Right lobe of liver (tissue), 6 donors: ENCODE results near the gene GPC6. TPM values are rescaled to one million over a fixed set of nuclear protein-coding genes. Genes with fewer than 3 reads are reported as not detected.

ENCODE experiments used
- ATAC-seq, 4 donors: fragments of 200-7000 bp; cut with Tn5 transposase; one replicate each; pipeline ENCODE4 v1.9.1; 2020; ENCODE audit warnings: mild to moderate bottlenecking in 4 of 4, moderate library complexity in 4 of 4
- DNase-seq, 3 donors: peaks; one replicate each; pipeline ENCODE4 v3.0.0-alpha.2; 2020
- H3K27ac ChIP-seq, 3 donors: fragments of 200-600 bp; one replicate each; pipeline ENCODE4 v1.8.0; 2022
- H3K27me3 ChIP-seq, 2 donors: fragments of 200-600 bp; one replicate each; pipeline ENCODE4 v1.8.0; 2022
- H3K36me3 ChIP-seq, 4 donors: fragments of 200-600 bp; sonication (generic) in 1 of 4; one replicate each; pipeline versions ENCODE4 v1.5.1 to v1.8.0; 2017 to 2022; ENCODE audit warnings: control low read depth in 1 of 4
- H3K4me1 ChIP-seq, 4 donors: fragments of 200-600 bp; sonication (generic) in 1 of 4; one replicate each; pipeline versions ENCODE4 v1.5.1 to v1.8.0; 2017 to 2022; ENCODE audit warnings: control low read depth in 1 of 4
- H3K4me3 ChIP-seq, 3 donors: fragments of 200-600 bp; one replicate each; pipeline ENCODE4 v1.8.0; 2022
- H3K9me3 ChIP-seq, 4 donors: fragments of 200-600 bp; sonication (generic) in 1 of 4; one replicate each; pipeline versions ENCODE4 v1.5.1 to v1.8.0; 2017 to 2022; ENCODE audit warnings: control low read depth in 1 of 4
- CTCF ChIP-seq, 4 donors: fragments of 200-600 bp in 3 of 4; fragments of 450-650 bp in 1 of 4; IDR thresholded peaks; one replicate each; pipeline versions ENCODE4 v1.5.1 to v1.8.0; 2016 to 2022; ENCODE audit warnings: antibody characterized with exemption in 4 of 4, mild to moderate bottlenecking in 2 of 4
- POLR2A ChIP-seq: fragments of 450-650 bp; IDR thresholded peaks from one replicate; pipeline ENCODE4 v1.6.1; 2017; ENCODE audit warnings: antibody characterized with exemption, mild to moderate bottlenecking
- WGBS: methylation state at CpG from one replicate; pipeline ENCODE4 v1.1.6; 2018; ENCODE audit warnings: low coverage, low lambda C conversion rate; ENCODE audit not compliant: insufficient coverage; ENCODE audit errors: missing lambda C conversion rate; 5-methylcytosine and 5-hydroxymethylcytosine counted together
- intact Hi-C, 2 donors: fragments of 100-400 bp; cut with DNase I; formaldehyde crosslinking; loops; one replicate each; pipeline versions ENCODE4 v1.11.2 to v1.14.1; 2022
- total RNA-seq, 6 experiments: library from RNA; depleted of rRNA in 2 of 6; stranded (reverse); fragments of >200 nt in 2 of 6; fragmentation: NEBNext Ultra II Directional in 3 of 6; extraction: Animal tissue kit (Norgen Biotek cat#: 25700) in 3 of 6; gene quantifications; one replicate each; pipeline versions ENCODE4 v1.1.0 to v1.2.4, GENCODE V29; 2016 to 2023
- donor health status: DM: no; HTN: yes; CAD: no.
- donor health status: DM: no; HTN: no; CAD: no.
- donor health status: DM: no; HTN: no; CAD: no.
- donor health status: DM: no; HTN: yes; CAD: no.
- donor health status: DM: no; HTN: yes; CAD: no.

Gene GPC6
- total RNA-seq, 6 experiments from 2014 or later = 18.6 to 30.1 (median 20.2) TPM

- intact Hi-C loops = no loop called here
- Histone ChIP-seq H3K36me3 (no peaks in the 10 kb centered on the region), H3K9me3 (no peaks in the 10 kb centered on the region), H3K27ac (no peak overlapping the region), H3K27me3 (no peaks in the 10 kb centered on the region), H3K4me1 (peaks cover 0 to 5% (median 0%) of the 10 kb centered on the region in 4 donors), H3K4me3 (no peak overlapping the region)
- no peak for ATAC-seq
- DNase-seq = no peak
- TF ChIP-seq POLR2A (no peak), CTCF (IDR thresholded peaks at IDR 0.05) (no peak)
These were observed 1173.2 kb downstream of the GPC6 start for GRCh38 chr13:94399812-94400211.

GRCh38 chr13:94400874-94401273 is 1174.3 kb downstream of the GPC6 start:
- DNase-seq = no peak
- TF ChIP-seq CTCF (IDR thresholded peaks at IDR 0.05) (no peak), POLR2A (no peak)
- ATAC-seq = peak; percentile 94 to 98 (median 95)
- WGBS = 37% methylated on average over 4 of the region's 4 CpGs
- Histone ChIP-seq H3K4me3 (no peak overlapping the region), H3K4me1 (peaks cover 0 to 5% (median 0%) of the 10 kb centered on the region in 4 donors), H3K27me3 (no peaks in the 10 kb centered on the region), H3K36me3 (no peaks in the 10 kb centered on the region), H3K27ac (no peak overlapping the region), H3K9me3 (no peaks in the 10 kb centered on the region)
- intact Hi-C loops = no loop called here

- no peak overlapping the region for H3K27ac ChIP-seq
- H3K4me1 ChIP-seq = no peaks in the 10 kb centered on the region
- no peak for DNase-seq
- no peak for ATAC-seq
- no peaks in the 10 kb centered on the region for H3K27me3 ChIP-seq
- intact Hi-C loops = no loop called here
- no peak for TF ChIP-seq POLR2A
- TF ChIP-seq CTCF (IDR thresholded peaks at IDR 0.05) = no peak
- no peak overlapping the region for H3K4me3 ChIP-seq
- H3K36me3 ChIP-seq = no peaks in the 10 kb centered on the region
- 83% methylated on average over 7 of the region's 7 CpGs for WGBS
- H3K9me3 ChIP-seq = no peaks in the 10 kb centered on the region
These were observed 1181.9 kb downstream of the GPC6 start for GRCh38 chr13:94408314-94409036.

GRCh38 chr13:94411747-94412146 is 1185.1 kb downstream of the GPC6 start:
- ATAC-seq = no peak
- intact Hi-C loops = no loop called here
- H3K9me3 ChIP-seq = no peaks in the 10 kb centered on the region
- no peaks in the 10 kb centered on the region for H3K36me3 ChIP-seq
- no peaks in the 10 kb centered on the region for H3K4me1 ChIP-seq
- TF ChIP-seq POLR2A (no peak), CTCF (IDR thresholded peaks at IDR 0.05) (no peak)
- 82% methylated on average over 3 of the region's 3 CpGs for WGBS
- no peaks in the 10 kb centered on the region for H3K27me3 ChIP-seq
- no peak for DNase-seq
- H3K4me3 ChIP-seq = no peak overlapping the region
- no peak overlapping the region for H3K27ac ChIP-seq
